Stomach (tissue), 9 donors: ENCODE measurements around the gene MIX23. TPM values are rescaled to one million over a fixed set of nuclear protein-coding genes. Genes with fewer than 3 reads are reported as not detected.

ENCODE experiments used
- DNase-seq, 2 donors: peaks; one replicate each; pipeline versions ENCODE4 v3.0.0 to v3.0.0-alpha.2; 2013 to 2019
- H3K27ac ChIP-seq, 5 donors: fragments of 200-600 bp in 4 of 5; sonication (generic) in 4 of 5; one replicate each; pipeline ENCODE4 v1.5.1; 2013 to 2019; ENCODE audit warnings: mild to moderate bottlenecking in 1 of 5, moderate library complexity in 1 of 5
- H3K27me3 ChIP-seq, 3 donors: fragments of 200-600 bp; sonication (generic); one replicate each; pipeline ENCODE4 v1.5.1; 2017 to 2019; ENCODE audit warnings: mixed run types in 1 of 3
- H3K36me3 ChIP-seq, 4 donors: fragments of 200-600 bp; sonication (generic); 1 replicate in 3 of 4; 2 replicates in 1 of 4; pipeline ENCODE4 v1.5.1; 2016 to 2019
- H3K4me1 ChIP-seq, 4 donors: fragments of 200-600 bp; sonication (generic); one replicate each; pipeline ENCODE4 v1.5.1; 2016 to 2019
- H3K4me3 ChIP-seq, 4 donors: fragments of 200-600 bp; sonication (generic) in 3 of 4; one replicate each; pipeline ENCODE4 v1.5.1; 2016 to 2019; ENCODE audit warnings: mild to moderate bottlenecking in 1 of 4
- H3K9me3 ChIP-seq, 4 donors: fragments of 200-600 bp; sonication (generic); one replicate each; pipeline ENCODE4 v1.5.1; 2016 to 2019
- CTCF ChIP-seq, 7 experiments: fragments of 450-650 bp in 4 of 7; fragments of 200-600 bp in 3 of 7; sonication (generic) in 3 of 7; IDR thresholded peaks; one replicate each; pipeline ENCODE4 v1.5.1; 2016 to 2019; ENCODE audit warnings: antibody characterized with exemption in 7 of 7, control low read depth in 2 of 7, mild to moderate bottlenecking in 1 of 7
- EP300 ChIP-seq: sonication (generic); formaldehyde crosslinking; IDR thresholded peaks from one replicate; pipeline ENCODE4 v1.6.1; 2017; ENCODE audit warnings: antibody characterized with exemption
- POLR2A ChIP-seq, 4 donors: fragments of 450-650 bp; IDR thresholded peaks; one replicate each; pipeline ENCODE4 v1.6.1; 2016; ENCODE audit warnings: antibody characterized with exemption in 4 of 4, control low read depth in 2 of 4, mild to moderate bottlenecking in 1 of 4, moderate library complexity in 1 of 4
- POLR2AphosphoS5 ChIP-seq, 3 donors: sonication (generic); formaldehyde crosslinking; IDR thresholded peaks; one replicate each; pipeline ENCODE4 v1.6.1; 2016; ENCODE audit warnings: antibody characterized with exemption in 3 of 3
- WGBS, 5 donors: extraction: QIAGEN DNeasy Blood & Tissue Kit in 3 of 5; methylation state at CpG; one replicate each; pipeline versions ENCODE4 v1.1.5 to v1.1.7; 2013 to 2018; 5-methylcytosine and 5-hydroxymethylcytosine counted together
- intact Hi-C: fragments of 100-400 bp; cut with DNase I; formaldehyde crosslinking; loops from one replicate; pipeline ENCODE4 v1.15.1; 2023; ENCODE audit warnings: low total_unique reads
- polyA plus RNA-seq, 3 donors: library from polyadenylated mRNA; stranded (reverse); fragments of 200-250 nt; gene quantifications; one replicate each; pipeline ENCODE4 v1.2.3, GENCODE V29; 2013
- total RNA-seq, 5 donors: library from RNA; depleted of rRNA; stranded (reverse); fragments of >200 nt; gene quantifications; one replicate each; pipeline versions ENCODE4 v1.1.0 to v1.2.3, GENCODE V29; 2014 to 2016
- donor health status: healthy with polysubstance abuse.
- donor health status: Bipolar disorder and iron deficiency.
- donor health status: healthy.

Gene MIX23
- total and polyA plus RNA-seq, 8 donors: 3.5 to 44.3 (median 31.5) TPM

GRCh38 chr3:122415104-122415744 is 32.2 kb upstream of the MIX23 start:
- Histone ChIP-seq H3K9me3 (no peaks in the 10 kb centered on the region), H3K4me1 (peaks cover 17 to 51% (median 37%) of the 10 kb centered on the region in 4 donors), H3K27ac (peak overlapping the region; percentile 88 to 91 (median 91)), H3K36me3 (peaks cover 2 to 26% (median 19%) of the 10 kb centered on the region in 4 donors), H3K4me3 (peak overlapping the region; percentile 57 to 81 (median 62)), H3K27me3 (no peaks in the 10 kb centered on the region)
- intact Hi-C loops: no loop called here
- peak in 1 of 3 donors; percentile 16 for TF ChIP-seq POLR2AphosphoS5 (IDR thresholded peaks at IDR 0.05)
- TF ChIP-seq EP300: no peak
- TF ChIP-seq CTCF (IDR thresholded peaks at IDR 0.05): no peak
- TF ChIP-seq POLR2A (IDR thresholded peaks at IDR 0.05): no peak
- peak; percentile 57 to 84 for DNase-seq
- 20 to 22% (median 20%) methylated on average over 10 of the region's 10 CpGs for WGBS, 5 donors

GRCh38 chr3:122414391-122414790 is 31.4 kb upstream of the MIX23 start:
- DNase-seq: no peak
- no peaks in the 10 kb centered on the region for H3K9me3 ChIP-seq
- H3K27me3 ChIP-seq: no peaks in the 10 kb centered on the region
- 80 to 93% (median 90%) methylated on average over 3 of the region's 3 CpGs for whole genome bisulfite sequencing, 5 donors
- no peak overlapping the region for H3K4me3 ChIP-seq
- no peak for TF ChIP-seq CTCF (IDR thresholded peaks at IDR 0.05)
- no peak for TF ChIP-seq EP300
- TF ChIP-seq POLR2A (IDR thresholded peaks at IDR 0.05): no peak
- TF ChIP-seq POLR2AphosphoS5 (IDR thresholded peaks at IDR 0.05): no peak
- intact Hi-C loops: no loop called here
- H3K36me3 ChIP-seq: peaks cover 8 to 34% (median 27%) of the 10 kb centered on the region in 4 donors
- peak overlapping the region in 1 of 5 donors; percentile 90 for H3K27ac ChIP-seq
- H3K4me1 ChIP-seq: peaks cover 17 to 51% (median 37%) of the 10 kb centered on the region in 4 donors

GRCh38 chr3:122410639-122411038 is 27.6 kb upstream of the MIX23 start:
- 82 to 91% (median 87%) methylated on average over 6 of the region's 6 CpGs for WGBS, 5 donors
- DNase-seq: no peak
- H3K27me3 ChIP-seq: no peaks in the 10 kb centered on the region
- no peak overlapping the region for H3K4me3 ChIP-seq
- TF ChIP-seq CTCF (IDR thresholded peaks at IDR 0.05) (no peak), POLR2AphosphoS5 (IDR thresholded peaks at IDR 0.05) (no peak), EP300 (no peak), POLR2A (IDR thresholded peaks at IDR 0.05) (no peak)
- no peak overlapping the region for H3K27ac ChIP-seq
- H3K36me3 ChIP-seq: peaks cover 12 to 72% (median 65%) of the 10 kb centered on the region in 4 donors
- H3K4me1 ChIP-seq: peaks cover 17 to 39% (median 24%) of the 10 kb centered on the region in 4 donors
- no peaks in the 10 kb centered on the region for H3K9me3 ChIP-seq
- intact Hi-C loops: no loop called here

- DNase-seq: no peak
- H3K27me3 ChIP-seq: no peaks in the 10 kb centered on the region
- peaks cover 17 to 77% (median 70%) of the 10 kb centered on the region in 4 donors for H3K36me3 ChIP-seq
- intact Hi-C loops: no loop called here
- no peak overlapping the region for H3K4me3 ChIP-seq
- peak overlapping the region in 1 of 5 donors; percentile 36 for H3K27ac ChIP-seq
- TF ChIP-seq EP300 (no peak), POLR2AphosphoS5 (IDR thresholded peaks at IDR 0.05) (no peak), POLR2A (IDR thresholded peaks at IDR 0.05) (no peak), CTCF (IDR thresholded peaks at IDR 0.05) (no peak)
- no peaks in the 10 kb centered on the region for H3K9me3 ChIP-seq
- H3K4me1 ChIP-seq: peaks cover 13 to 35% (median 20%) of the 10 kb centered on the region in 4 donors
- 77 to 81% (median 79%) methylated on average over 4 of the region's 4 CpGs for WGBS, 5 donors
These were observed 27.1 kb upstream of the MIX23 start for GRCh38 chr3:122410111-122410510.
